SK-N-SH treated with all-trans-retinoic acid at 6 μM for 48 hours (cell line): ENCODE data around the gene NHSL2.

Experiments used
- ISL1 ChIP-seq: fragments of 250-450 bp; sonication (Bioruptor Pico); IDR thresholded peaks from 2 replicates; pipeline ENCODE4 v2.1.2; 2022; ENCODE audit warnings: mild to moderate bottlenecking, moderate library complexity
- ZFP3 ChIP-seq: fragments of 250-450 bp; sonication (Bioruptor Pico); IDR thresholded peaks from 2 replicates; pipeline ENCODE4 v1.5.0; 2020; ENCODE audit warnings: mild to moderate bottlenecking, moderate library complexity
- TF ChIP-seq, protein P1 (sequence below): fragments of 250-450 bp; sonication (Bioruptor Pico); IDR thresholded peaks from 2 replicates; pipeline ENCODE4 v1.5.1; 2020; ENCODE audit warnings: low read depth, mild to moderate bottlenecking, moderate library complexity
- TF ChIP-seq, protein P2 (sequence below): fragments of 250-450 bp; sonication (Bioruptor Pico); IDR thresholded peaks from 2 replicates; pipeline ENCODE4 v1.8.0; 2020; ENCODE audit warnings: mild to moderate bottlenecking, moderate library complexity, borderline replicate concordance

DNA sequence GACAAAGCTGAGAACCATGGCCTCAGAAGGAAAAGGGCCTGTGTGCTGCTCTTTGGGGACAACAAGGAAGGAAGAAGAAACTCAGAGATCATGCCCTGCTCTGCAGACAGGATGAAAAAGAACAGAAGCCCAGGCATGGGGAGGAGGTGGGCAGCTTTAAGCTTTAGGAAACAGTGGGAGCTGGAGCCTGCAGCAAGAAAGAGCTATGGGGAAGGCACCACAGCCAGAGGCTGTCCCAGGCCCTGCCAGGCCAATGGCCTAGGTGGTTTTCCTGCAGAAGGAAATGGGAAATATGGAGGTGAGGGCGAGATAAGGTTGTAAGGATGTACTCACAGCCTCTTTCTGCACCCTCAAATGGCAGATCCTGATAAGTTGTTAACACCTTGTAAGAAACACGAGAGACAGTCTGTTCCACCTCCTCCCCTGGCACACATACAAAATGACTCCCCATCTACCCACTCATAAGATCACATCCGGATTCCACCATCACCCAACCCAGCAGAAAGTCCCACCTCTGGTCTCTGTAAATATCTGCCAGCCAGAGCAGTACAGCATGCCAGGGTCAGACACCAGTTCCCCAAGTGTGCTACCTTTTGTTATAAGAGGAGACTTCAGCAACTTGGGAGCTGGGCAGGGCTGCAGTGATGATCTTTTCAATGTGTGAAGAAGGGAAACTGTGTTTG, 115.8 kb downstream of the NHSL2 start:
- TF ChIP-seq ISL1 (CRISPR knock-in tag) = no peak
- TF ChIP-seq, protein P1, sequence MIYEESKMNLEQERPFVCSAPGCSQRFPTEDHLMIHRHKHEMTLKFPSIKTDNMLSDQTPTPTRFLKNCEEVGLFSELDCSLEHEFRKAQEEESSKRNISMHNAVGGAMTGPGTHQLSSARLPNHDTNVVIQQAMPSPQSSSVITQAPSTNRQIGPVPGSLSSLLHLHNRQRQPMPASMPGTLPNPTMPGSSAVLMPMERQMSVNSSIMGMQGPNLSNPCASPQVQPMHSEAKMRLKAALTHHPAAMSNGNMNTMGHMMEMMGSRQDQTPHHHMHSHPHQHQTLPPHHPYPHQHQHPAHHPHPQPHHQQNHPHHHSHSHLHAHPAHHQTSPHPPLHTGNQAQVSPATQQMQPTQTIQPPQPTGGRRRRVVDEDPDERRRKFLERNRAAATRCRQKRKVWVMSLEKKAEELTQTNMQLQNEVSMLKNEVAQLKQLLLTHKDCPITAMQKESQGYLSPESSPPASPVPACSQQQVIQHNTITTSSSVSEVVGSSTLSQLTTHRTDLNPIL (CRISPR knock-in tag) = no peak
- TF ChIP-seq ZFP3 (CRISPR knock-in tag) = no peak
- TF ChIP-seq, protein P2, sequence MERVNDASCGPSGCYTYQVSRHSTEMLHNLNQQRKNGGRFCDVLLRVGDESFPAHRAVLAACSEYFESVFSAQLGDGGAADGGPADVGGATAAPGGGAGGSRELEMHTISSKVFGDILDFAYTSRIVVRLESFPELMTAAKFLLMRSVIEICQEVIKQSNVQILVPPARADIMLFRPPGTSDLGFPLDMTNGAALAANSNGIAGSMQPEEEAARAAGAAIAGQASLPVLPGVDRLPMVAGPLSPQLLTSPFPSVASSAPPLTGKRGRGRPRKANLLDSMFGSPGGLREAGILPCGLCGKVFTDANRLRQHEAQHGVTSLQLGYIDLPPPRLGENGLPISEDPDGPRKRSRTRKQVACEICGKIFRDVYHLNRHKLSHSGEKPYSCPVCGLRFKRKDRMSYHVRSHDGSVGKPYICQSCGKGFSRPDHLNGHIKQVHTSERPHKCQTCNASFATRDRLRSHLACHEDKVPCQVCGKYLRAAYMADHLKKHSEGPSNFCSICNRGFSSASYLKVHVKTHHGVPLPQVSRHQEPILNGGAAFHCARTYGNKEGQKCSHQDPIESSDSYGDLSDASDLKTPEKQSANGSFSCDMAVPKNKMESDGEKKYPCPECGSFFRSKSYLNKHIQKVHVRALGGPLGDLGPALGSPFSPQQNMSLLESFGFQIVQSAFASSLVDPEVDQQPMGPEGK (CRISPR knock-in tag) = no peak
